A549 treated with Hydrocortisone at 1 μM for 4 hours (cell line): ENCODE results near the gene MINAR1. TPM values are rescaled to one million over a fixed set of nuclear protein-coding genes. Genes with fewer than 3 reads are reported as not detected.

ENCODE experiments used
- total RNA-seq: library from RNA; stranded (reverse); fragments of 200-300 nt; extraction: Qiagen RNA extraction; gene quantifications from 5 replicates; pipeline ENCODE4 v1.2.3, GENCODE V29; 2022

MINAR1 gene
- 0.39 to 0.61 TPM (median 0.51 TPM) in 5 replicates for total RNA-seq

GRCh38 chr15:79431636-79432344 is at the start of gene MINAR1:
Gene MINAR1 (plus strand): TSS chr15:79432336. CDS start chr15:79456148, 23,812 bp downstream.

Other genes starting within 250 kb of the MINAR1 start
- not detected in 5 replicates for gene ANKRD34C, start 149.6 kb upstream of the MINAR1 start, total RNA-seq
- gene TMED3, start 121.2 kb upstream of the MINAR1 start, total RNA-seq: 156 to 191 TPM (median 187 TPM) in 5 replicates